ENCODE results near the gene RAX.

The RAX gene

DNA sequence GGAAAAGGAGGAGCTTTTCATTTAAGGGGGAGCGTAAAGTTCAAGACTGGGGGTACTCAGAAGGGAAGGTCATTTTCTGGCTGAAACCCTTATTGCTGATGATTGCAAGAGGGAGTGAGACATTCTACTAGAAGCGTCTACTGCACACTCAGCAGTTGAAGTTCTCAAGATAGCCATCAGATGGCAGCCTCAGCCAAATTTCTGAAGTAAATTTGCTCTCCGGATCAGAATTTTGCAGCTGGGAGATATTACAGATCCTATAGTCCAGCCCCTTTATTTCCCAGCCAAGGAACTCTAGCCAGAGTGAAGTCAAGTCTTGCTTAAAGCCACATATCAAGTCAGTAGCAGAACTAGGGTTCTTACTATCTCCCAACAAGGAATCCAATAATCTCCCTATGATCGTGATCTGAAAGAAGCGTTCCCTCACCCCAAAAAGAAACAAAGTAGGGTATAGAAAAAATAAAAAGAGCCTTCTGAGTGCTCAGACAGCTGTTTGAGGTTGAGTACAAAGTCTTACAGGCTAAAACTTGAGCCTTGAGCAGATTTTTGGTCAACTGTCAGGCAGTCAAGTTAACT lies 24.0 kb downstream of the RAX start:
- DNase-seq (ENCODE audit: extremely low read depth in 1 of 2, low read depth in 1 of 2), result no peak

DNA sequence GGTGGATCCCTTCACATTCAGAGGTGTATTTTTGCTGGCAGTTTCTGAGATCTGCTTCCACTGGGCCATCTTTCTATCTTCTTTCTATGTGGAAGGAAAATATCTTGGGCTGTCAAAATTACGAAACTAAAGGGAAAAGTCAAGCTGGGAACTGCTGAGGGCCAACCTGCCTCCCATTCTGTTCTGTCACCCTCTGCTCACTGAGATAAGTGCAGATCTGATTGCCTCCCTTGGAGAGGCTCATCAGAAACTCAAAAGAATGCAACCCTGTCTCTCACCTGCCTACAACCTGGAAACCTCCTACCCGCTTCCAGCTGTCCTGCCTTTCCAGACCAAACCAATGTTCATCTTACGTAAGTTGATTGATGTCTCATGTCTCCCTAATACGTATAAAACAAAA lies 26.5 kb downstream of the RAX start:
- DNase-seq (ENCODE audit: extremely low read depth in 1 of 2, low read depth in 1 of 2), result no peak

DNA sequence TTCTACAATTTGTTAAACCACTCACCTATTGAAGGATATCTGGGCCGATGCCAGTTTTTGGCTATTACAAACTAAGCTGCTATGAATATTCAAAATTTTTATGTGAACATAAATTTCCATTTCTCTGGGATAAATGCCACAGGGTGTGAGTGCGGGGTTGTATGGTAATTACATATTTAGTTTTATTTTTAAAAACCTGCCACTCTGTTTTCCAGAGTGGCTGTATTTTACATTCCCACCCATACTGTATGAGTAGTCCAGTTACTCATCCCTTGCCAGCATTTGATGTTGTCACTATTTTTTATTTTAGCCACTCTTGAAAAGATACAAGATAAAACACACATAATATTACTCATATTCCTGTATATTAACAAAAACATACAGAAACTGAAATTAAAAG lies 30.3 kb downstream of the RAX start:
- DNase-seq (ENCODE audit: extremely low read depth in 1 of 2, low read depth in 1 of 2), result no peak

DNA sequence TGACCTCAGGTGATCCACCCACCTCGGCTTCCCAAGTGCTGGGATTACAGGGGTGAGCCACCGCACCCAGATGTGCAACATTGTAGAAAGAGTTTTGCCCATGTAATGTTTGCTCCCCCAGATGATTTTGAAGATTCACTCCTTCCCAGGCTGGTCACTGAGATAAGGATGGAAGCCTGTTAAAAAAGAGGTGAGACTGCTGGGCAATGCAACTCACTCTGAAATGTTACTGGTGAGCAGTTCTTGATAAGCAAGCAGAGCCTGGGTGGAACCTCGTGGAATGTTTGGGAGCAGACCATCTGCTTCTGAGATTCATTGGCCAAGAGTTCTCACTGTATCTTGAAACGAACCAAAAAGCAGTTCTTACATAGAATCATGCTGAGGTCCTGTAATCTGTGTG lies 33.6 kb downstream of the RAX start:
- no peak for DNase-seq (ENCODE audit: extremely low read depth in 1 of 2, low read depth in 1 of 2)

DNA sequence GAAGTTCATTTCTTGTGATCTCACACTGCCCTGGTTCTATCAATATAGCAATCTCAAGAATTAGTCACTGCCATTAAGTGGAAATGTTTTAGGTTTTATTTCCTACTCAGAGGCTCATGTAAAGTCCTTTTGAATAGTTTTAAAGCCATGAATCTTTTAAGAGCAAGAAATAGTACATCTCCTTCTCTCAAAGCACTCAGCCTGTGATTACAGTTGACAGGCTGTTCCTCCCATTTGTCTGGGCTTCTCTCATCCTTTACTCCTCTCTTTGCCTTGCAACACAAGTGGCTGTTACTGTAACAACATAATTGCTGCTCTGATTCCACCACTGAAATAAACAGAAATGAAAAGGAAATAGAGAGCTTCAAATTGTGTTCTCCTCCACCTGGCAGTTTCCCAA lies 34.9 kb downstream of the RAX start:
- DNase-seq (ENCODE audit: extremely low read depth in 1 of 2, low read depth in 1 of 2), result no peak

DNA sequence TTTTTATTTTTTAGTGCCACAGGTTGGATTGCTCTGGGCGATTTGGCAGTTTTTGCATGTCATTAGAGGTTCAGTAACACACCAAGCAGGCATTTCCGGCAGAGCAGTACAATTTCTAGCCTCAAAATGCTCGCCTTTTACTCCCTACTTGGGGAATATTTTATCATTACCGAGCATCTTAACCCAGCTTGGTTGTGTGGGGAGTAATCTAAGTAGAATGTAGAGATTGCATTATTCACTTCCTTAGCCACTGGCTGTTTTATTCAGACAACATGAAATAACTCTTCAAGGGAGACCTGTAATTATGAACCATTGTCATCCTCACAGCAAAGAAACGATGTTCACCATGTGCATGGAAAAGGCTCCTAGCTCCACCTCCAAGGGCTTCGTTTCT lies 40.2 kb downstream of the RAX start:
- no peak for DNase-seq (ENCODE audit: extremely low read depth in 1 of 2, low read depth in 1 of 2)

DNA sequence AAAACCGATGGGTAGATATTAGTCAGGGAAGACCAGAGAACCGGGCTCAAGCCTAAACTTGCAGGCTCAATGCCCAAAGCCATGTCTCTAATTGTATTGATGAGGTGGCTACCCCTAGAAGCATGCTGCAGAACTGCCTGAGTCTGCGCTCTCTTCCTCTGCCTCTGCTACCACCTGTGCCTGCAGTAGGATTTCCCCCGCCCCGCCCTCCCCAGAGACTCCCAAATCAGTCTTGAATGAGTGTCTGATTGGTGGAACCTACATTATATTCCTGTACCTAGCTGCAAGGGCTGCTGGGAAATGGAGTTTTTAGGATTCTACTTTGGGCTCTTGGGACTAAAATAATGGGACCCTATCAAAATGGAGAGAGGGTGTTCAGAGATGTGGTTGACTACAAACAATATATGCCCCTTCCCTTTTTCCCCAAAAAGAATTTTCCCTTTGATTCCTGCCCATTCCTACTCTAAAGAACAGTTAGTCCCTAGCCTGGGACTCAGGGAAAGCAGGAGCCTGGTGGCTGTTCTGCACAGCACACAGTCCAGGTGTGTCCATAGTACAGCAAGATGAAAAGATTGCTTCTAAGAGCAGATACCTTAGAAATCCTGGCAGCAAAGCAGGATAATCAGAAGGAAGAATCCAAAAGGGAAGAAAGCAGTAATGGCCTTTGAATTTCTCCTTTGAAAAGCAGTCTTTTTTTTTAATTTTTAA lies 40.8 kb downstream of the RAX start:
- DNase-seq (ENCODE audit: extremely low read depth in 1 of 2, low read depth in 1 of 2), result no peak

DNA sequence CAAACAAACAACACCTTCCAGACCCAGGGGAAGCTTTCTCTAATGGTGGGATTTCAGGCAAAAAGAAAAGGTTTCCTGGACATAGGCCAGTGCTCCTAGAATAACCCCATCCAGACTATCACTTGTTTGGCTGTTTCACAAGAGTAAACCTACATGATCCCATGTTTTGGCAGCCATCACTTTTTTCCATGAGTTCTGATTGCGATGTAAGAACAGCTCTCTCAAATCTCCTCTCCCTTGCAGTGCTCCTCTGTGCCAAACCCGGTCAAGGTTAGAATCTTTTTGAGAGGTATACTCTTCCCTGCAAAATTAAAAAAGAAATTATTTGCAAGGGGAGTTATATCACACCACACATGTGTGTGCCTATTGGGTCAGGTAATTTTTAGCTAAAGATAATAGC lies 41.4 kb downstream of the RAX start:
- DNase-seq (ENCODE audit: extremely low read depth in 1 of 2, low read depth in 1 of 2), result no peak

DNA sequence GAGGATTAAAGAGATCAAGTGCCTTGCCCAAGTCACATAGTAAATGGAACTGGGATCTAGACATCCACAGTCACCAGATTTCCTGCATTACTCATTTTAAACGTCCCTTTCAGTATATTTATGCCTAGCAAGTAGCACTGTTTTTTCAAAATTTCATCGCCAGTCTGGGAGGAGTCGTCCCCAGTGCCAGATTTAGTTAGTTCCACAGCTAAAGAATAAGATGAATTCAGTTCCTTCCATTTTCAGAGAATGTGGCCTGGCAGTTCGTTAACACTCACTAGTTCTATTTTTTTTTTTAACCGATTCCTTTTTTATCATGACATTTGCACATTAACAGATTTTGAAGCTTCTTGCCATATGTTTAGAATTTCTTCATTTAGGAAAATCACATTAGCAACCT lies 42.1 kb downstream of the RAX start:
- DNase-seq (ENCODE audit: extremely low read depth in 1 of 2, low read depth in 1 of 2), result no peak

DNA sequence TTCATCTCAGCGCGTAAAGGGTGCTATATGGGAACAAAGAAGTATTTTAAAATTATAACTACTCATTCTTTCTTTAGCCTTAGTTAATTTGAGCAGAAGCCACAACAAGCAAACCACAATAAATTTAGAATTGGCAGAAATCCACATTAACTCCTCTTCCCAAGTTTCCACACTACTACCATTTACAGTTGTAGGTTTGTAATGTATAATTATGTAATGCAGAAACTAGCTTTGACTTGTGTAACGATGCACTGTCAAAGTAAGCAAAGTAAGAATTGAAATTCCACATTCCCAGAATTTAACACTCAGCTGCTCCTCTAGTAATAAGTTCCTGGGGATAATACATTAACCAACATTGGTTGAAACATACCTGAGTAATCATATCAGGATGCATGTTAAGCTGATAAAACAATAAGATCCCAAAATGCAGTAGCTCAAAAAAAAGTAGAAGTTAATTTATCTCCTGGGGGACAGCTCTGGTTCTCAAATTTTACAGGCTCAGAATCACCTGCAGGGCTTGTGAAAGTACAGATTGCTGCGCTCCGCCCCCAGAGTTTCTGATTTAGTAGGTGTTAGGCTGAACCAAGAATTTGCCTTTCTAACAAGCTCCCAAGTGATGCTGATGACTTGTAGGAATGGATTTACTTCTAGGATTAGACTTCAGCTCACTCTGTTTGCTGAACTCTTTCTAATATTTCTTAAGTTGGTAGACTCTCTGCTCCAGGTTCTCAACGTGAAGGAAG lies 43.4 kb downstream of the RAX start:
- DNase-seq (ENCODE audit: extremely low read depth in 1 of 2, low read depth in 1 of 2), result no peak

DNA sequence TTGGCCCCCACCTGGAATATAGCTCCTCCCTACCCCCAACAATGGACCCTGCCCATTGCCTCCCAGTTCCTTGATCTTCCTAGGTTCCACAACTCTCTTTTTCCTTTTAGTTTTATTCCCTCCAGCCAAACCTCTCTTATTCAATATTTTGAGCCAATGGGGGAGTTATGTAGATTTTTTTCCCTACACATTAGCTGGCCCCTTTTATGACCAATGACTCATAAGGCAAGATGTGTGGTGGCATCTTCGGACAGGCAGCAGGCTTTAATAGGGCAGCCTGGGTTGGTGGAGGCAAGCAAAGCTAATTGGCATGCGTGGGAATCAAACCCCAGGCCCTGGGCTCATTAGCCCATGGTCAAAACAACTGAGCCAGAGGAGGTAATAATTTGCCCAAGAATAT lies 44.1 kb downstream of the RAX start:
- DNase-seq (ENCODE audit: extremely low read depth in 1 of 2, low read depth in 1 of 2), result no peak

DNA sequence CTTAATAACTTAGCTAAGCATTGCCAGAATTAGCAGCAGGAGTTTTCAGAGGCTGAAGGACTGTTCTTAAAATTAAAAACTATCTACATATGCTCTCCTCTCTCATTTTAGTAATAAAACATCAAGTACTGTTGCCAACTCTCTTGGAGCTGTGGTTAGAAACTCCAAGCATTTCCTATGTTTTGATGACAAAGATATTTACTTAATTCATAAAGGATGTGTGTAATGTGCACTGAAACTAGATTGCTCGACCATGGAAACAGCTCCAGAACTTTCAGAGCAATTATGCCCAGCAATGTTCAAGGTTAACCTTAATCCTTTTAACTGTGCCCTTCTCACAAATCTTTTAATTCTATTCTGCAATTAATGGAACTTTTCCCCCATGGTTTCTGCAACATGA lies 44.9 kb downstream of the RAX start:
- no peak for DNase-seq (ENCODE audit: extremely low read depth in 1 of 2, low read depth in 1 of 2)

DNA sequence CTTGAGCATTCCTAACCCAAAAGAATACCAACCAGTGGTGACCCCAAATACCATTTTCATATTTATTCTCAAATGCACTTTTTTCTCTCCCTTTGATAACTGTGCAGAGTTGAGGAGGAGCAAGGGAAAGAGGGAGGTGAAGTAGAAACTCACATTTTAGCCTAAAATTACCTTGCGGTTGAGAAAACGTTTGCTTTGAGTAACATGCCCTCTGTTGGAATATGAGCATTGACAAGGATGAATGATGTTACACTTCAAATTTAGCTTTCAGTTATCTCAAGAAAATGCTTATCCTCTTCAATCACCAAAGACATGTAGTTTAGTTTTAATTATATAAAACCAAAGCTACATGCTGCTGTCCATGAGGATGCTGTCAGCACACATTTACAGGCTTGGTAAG lies 50.9 kb downstream of the RAX start:
- DNase-seq (ENCODE audit: extremely low read depth in 1 of 2, low read depth in 1 of 2), result no peak

DNA sequence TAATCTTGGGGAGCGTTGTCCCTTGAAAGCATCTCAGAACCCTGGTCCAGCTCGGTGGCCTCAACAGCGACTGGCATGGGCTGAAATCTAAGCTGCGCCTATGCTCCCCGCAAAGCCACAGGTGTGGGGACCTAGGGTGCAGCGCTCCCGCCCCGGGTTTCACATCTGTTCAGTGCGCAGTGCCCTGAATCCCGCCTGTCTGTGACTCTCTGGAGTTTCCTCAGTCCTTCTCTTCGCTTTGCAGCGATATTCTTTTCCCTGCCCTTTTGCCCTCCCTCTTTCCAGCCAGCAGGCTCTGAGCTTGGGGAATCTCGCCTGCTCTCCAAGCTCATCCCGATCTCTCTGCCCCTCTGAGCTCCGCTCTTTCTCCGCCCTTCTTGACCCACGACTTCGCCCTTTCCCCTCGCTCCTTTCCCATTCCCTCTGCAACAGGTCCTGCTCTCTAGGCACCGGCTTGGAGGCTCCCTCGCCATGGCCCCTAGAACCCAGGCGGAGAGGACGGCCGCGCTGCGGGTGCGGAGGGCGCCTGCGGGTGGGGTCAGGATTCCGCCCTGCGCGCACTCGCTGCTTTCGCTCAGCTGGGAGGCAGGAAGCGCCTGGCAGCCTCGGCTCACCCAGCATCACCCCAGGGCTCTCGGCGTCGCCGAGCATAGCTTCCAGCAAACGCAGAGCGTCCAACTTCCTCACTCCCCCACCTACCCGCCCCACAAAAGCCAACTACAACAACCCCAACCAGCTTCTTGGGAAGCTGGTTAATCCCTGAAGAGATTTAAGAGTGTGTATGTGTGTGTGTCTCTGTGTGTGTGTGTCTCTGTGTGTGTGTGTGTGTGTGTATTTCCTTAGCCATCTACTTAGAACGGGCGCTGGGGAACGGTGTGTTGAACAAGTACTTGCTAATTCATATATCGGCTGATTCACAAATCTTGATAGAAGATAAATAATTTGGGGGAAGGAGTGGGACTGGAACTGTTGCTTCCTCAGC lies 52.2 kb downstream of the RAX start:
- DNase-seq (ENCODE audit: extremely low read depth in 1 of 2, low read depth in 1 of 2), result no peak

DNA sequence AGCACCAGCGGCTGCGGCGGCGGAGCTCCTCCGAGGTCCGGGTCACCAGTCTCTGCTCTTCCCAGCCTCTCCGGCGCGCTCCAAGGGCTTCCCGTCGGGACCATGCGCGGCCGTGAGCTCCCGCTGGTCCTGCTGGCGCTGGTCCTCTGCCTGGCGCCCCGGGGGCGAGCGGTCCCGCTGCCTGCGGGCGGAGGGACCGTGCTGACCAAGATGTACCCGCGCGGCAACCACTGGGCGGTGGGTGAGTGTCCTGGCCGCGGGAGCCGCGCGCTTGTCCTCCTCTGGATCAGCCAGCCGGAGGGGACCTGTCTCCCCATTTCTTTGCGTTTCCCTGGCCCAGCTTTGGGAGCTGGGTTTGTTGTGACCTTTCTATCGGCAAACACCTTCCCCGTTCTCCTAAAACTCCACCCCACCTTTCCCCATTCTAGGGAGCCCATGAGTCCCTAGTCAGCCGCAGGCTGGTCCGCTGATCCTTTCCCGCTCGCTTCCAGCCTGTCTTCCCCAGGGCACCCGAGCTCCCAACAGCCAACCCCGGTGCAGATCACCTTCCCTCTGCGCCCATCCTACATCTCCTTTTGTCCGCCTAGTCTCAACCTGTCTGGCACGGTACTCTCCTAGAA lies 53.0 kb downstream of the RAX start:
- DNase-seq (ENCODE audit: extremely low read depth in 1 of 2, low read depth in 1 of 2), result no peak

DNA sequence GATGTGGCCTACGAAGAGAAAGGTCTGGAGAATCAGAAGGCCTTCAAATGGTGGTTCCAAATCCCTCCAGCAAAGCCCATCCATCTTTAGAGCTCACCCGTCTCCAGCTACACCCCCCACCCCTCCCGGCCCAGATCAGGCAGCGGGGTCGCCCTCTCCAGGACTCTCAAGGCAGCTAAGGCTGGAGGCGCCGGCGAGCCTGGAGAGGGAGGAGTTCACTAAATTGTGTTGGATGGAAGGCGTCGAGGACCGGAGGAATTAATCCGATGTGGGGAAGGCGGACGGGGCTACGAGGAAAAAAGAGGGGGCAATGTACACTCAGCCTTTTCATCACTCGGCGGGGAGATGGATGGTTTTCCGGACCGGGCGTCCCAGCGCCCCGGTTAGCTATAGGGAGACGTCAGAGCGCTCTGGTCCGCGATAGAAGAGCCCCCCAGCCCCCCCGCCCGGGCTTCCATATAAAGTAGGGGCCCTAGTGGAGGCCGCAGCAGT lies 53.5 kb downstream of the RAX start, which contains the start of gene GRP:
Gene GRP (plus strand): TSS at position 487 of the 492 bp plus-strand sequence. CDS start 108 bp downstream, outside the sequence.
- no peak for DNase-seq (ENCODE audit: extremely low read depth in 1 of 2, low read depth in 1 of 2)

DNA sequence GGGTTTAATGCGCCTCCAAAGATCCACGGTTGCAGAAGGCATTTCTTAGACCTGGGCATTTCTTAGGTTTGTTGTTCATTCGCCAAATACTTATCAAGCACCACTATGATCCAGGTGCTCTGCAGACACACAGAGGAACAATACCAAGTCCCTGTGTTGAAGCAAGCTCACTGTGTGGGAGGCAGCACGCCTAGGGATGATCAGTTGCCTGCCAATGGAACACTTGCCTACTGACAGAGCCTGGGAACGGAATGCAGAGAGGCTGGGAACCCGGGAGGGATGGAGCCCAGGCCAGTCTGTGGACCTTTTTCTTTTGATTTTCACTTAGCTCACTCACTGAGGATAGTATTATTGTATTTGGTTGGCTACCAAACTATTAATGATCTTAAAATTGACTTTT lies 55.2 kb downstream of the RAX start:
- no peak for DNase-seq (ENCODE audit: extremely low read depth in 1 of 2, low read depth in 1 of 2)

All from stimulated activated CD8-positive, alpha-beta memory T cell treated with anti-CD3 and anti-CD28 coated beads, Interleukin-7, amount 100 ng/mL, for 48 hours (primary cell).